H1 (cell line): ENCODE data around the gene DCDC1. TPM values are rescaled to one million over a fixed set of nuclear protein-coding genes. Genes with fewer than 3 reads are reported as not detected.

ENCODE experiments used
- CEBPB ChIP-seq: IDR thresholded peaks from 2 replicates; pipeline ENCODE4 v1.6.1; 2012; ENCODE audit warnings: low read depth, low read length
- KDM5A ChIP-seq: fragments of 200-600 bp; IDR thresholded peaks from 2 replicates; pipeline ENCODE4 v1.7.1; 2012; ENCODE audit warnings: mild to moderate bottlenecking, low read length, inconsistent platforms, mixed read lengths
- POU5F1 ChIP-seq: IDR thresholded peaks from 2 replicates; pipeline ENCODE4 v1.6.1; 2011; ENCODE audit warnings: low read depth, mild to moderate bottlenecking, low read length, moderate library complexity
- SUZ12 ChIP-seq: fragments of 200-600 bp; sonication (generic); IDR thresholded peaks from 2 replicates; pipeline ENCODE4 v1.6.1; 2012; ENCODE audit warnings: mild to moderate bottlenecking, inconsistent platforms, low read length, moderate library complexity, mixed read lengths
- polyA plus RNA-seq, 7 experiments: library from polyadenylated mRNA; depleted of rRNA in 3 of 7; stranded (reverse) in 5 of 7; unstranded in 2 of 7; fragments of >200 nt in 5 of 7; fragments of 200-250 nt in 2 of 7; gene quantifications; 1 replicate in 5 of 7; 2 replicates in 1 of 7; 4 replicates in 1 of 7; pipeline versions ENCODE4 v1.2.1 to v1.2.3, GENCODE V29; 2011 to 2013; ENCODE audit warnings: missing spikeins in 2 of 7, mixed read lengths in 2 of 7
- total RNA-seq: library from RNA; stranded (reverse); fragmentation: NEBNext Ultra II Directional; extraction: Animal tissue kit (Norgen Biotek cat#: 25700); gene quantifications from 2 replicates; pipeline ENCODE4 v1.2.1, GENCODE V29; 2021
- TF ChIP-seq, protein P1 (sequence below): IDR thresholded peaks from 2 replicates; pipeline ENCODE4 v1.6.1; 2011; ENCODE audit warnings: low read length, improper control_type of control experiment

DCDC1 gene
- total and polyA plus RNA-seq, 2 of the 8 experiments (the other 6 are each of a cell fraction or from before 2014, with no cell fraction given), result 0.15 to 0.56 TPM

DNA sequence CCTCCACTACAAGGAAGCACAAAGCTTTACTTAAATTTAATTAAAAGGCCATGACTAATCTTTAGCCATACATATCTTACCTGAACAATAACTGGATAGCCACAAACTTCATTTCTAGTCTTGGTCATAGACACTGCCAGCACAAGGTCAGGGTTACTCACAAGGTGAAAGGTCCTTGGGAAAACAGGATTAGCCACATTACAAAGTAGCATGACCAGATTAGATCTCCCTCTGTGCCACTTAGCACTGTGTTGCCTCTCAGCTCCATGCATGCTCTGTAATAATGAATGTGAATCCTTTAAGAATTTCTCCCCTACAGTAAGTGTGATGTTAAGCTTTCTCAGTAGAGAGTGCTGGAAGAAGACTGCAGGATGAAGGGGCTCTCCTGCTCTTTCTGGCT lies 458.3 kb downstream of the DCDC1 start (continued):
- TF ChIP-seq POU5F1 (no peak), KDM5A (no peak), SUZ12 (no peak), CEBPB (no peak)
- TF ChIP-seq, protein P1, sequence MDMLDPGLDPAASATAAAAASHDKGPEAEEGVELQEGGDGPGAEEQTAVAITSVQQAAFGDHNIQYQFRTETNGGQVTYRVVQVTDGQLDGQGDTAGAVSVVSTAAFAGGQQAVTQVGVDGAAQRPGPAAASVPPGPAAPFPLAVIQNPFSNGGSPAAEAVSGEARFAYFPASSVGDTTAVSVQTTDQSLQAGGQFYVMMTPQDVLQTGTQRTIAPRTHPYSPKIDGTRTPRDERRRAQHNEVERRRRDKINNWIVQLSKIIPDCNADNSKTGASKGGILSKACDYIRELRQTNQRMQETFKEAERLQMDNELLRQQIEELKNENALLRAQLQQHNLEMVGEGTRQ, result no peak
